HG03103 (cell line): Measurements from ENCODE around the gene KRT4.

Source experiments
- ATAC-seq: cut with Tn5 transposase; IDR thresholded peaks from one replicate; pipeline ENCODE4 v1.9.1; 2021; ENCODE audit warnings: low read depth; ENCODE audit not compliant: unreplicated experiment

Gene KRT4

GRCh38 chr12:52809166-52809565, 4.8 kb downstream of the KRT4 start:
- no peak for ATAC-seq

- ATAC-seq, result no peak
These were observed 5.2 kb downstream of the KRT4 start for GRCh38 chr12:52808573-52809160.

GRCh38 chr12:52807544-52808470, 6.1 kb downstream of the KRT4 start:
- no peak for ATAC-seq

GRCh38 chr12:52806821-52807543, 6.9 kb downstream of the KRT4 start:
- no peak for ATAC-seq

- no peak for ATAC-seq
These were observed 7.6 kb downstream of the KRT4 start for GRCh38 chr12:52806169-52806811.

- ATAC-seq, result no peak
These were observed 8.2 kb downstream of the KRT4 start for GRCh38 chr12:52805739-52806138.

- no peak for ATAC-seq
These were observed 8.9 kb downstream of the KRT4 start for GRCh38 chr12:52805000-52805399.

- no peak for ATAC-seq
These were observed 11.5 kb downstream of the KRT4 start for GRCh38 chr12:52802442-52802841.

- no peak for ATAC-seq
These were observed 12.1 kb downstream of the KRT4 start for GRCh38 chr12:52801773-52802172.

GRCh38 chr12:52800259-52800917, 13.5 kb downstream of the KRT4 start:
- ATAC-seq, result no peak

GRCh38 chr12:52799505-52800211, 14.3 kb downstream of the KRT4 start:
- ATAC-seq, result no peak

- ATAC-seq, result no peak
These were observed 15.0 kb downstream of the KRT4 start for GRCh38 chr12:52798671-52799504.

GRCh38 chr12:52798003-52798670, 15.8 kb downstream of the KRT4 start:
- no peak for ATAC-seq

- no peak for ATAC-seq
These were observed 16.4 kb downstream of the KRT4 start for GRCh38 chr12:52797529-52797894.

- no peak for ATAC-seq
These were observed 16.9 kb downstream of the KRT4 start for GRCh38 chr12:52796839-52797528.

GRCh38 chr12:52796429-52796794, 17.5 kb downstream of the KRT4 start:
- ATAC-seq, result no peak

- no peak for ATAC-seq
These were observed 18.1 kb downstream of the KRT4 start, which contains the start of gene KRT3 for GRCh38 chr12:52795694-52796428. KRT3 (minus strand) TSS chr12:52796117; CDS start chr12:52796042, 75 bp downstream.
